KOPT-K1 (cell line): ENCODE results near the gene ENTPD1.
"Not testable (repeated sequence)": the region's sequence is repeated elsewhere in the genome, so short reads cannot be mapped to it uniquely, and the experiment has no call there.

Experiments used
- H3K27ac ChIP-seq: fragments of 200-600 bp; sonication (generic); 2 replicates; pipeline ENCODE4 v1.5.1; 2016; ENCODE audit warnings: antibody characterized with exemption, mild to moderate bottlenecking, low read depth, low read length; ENCODE audit not compliant: poor library complexity, severe bottlenecking
- H3K36me3 ChIP-seq: fragments of 200-600 bp; sonication (generic); 2 replicates; pipeline ENCODE4 v1.5.1; 2017; ENCODE audit warnings: antibody characterized with exemption, mild to moderate bottlenecking, low read length, moderate library complexity; ENCODE audit not compliant: insufficient read depth
- H3K9me3 ChIP-seq: fragments of 200-600 bp; sonication (generic); 2 replicates; pipeline ENCODE4 v1.5.1; 2017; ENCODE audit warnings: antibody characterized with exemption, low read length, mild to moderate bottlenecking; ENCODE audit not compliant: insufficient read depth, poor library complexity, severe bottlenecking

ENTPD1 gene

GRCh38 chr10:95742962-95743535 is 12.9 kb upstream of the ENTPD1 start:
- H3K9me3 ChIP-seq, result no peaks in the 10 kb centered on the region
- no peaks in the 10 kb centered on the region for H3K36me3 ChIP-seq
- H3K27ac ChIP-seq, result no peak overlapping the region

DNA sequence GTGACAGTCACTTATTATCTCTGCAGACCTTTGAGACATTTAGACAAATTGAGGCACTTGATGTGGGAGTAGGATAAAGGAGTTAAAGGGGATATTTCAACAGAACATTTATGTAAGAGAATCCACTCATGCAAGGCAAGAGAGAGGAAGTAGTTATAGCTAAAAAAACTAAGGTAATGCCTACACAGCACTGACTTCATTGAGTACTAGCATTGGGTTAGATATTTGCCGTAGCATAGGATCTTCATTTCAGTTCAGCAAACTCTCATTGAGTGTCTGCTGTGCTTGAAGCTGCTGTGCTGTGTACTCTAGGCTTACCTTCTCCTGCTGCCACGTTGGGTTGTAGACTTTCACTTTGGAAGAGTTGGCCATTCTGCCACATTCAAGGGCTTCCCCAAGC is 10.5 kb upstream of the ENTPD1 start:
- Histone ChIP-seq H3K27ac (no peak overlapping the region), H3K36me3 (no peaks in the 10 kb centered on the region), H3K9me3 (no peaks in the 10 kb centered on the region)

GRCh38 chr10:95748349-95748748 is 7.6 kb upstream of the ENTPD1 start:
- no peaks in the 10 kb centered on the region for H3K9me3 ChIP-seq
- no peaks in the 10 kb centered on the region for H3K36me3 ChIP-seq
- no peak overlapping the region for H3K27ac ChIP-seq

- no peak overlapping the region for H3K27ac ChIP-seq
- no peaks in the 10 kb centered on the region for H3K36me3 ChIP-seq
These were observed 405 bp upstream of the ENTPD1 start for GRCh38 chr10:95755511-95756004.

GRCh38 chr10:95756809-95757684 is 1.1 kb downstream of the ENTPD1 start:
- Histone ChIP-seq H3K27ac (no peak overlapping the region), H3K9me3 (no peaks in the 10 kb centered on the region), H3K36me3 (no peaks in the 10 kb centered on the region)

More at GRCh38 chr10:95755511-95756004, 405 bp upstream of the ENTPD1 start:
- no peaks in the 10 kb centered on the region for H3K9me3 ChIP-seq

GRCh38 chr10:95758351-95759025 is 2.5 kb downstream of the ENTPD1 start:
- Histone ChIP-seq H3K27ac (no peak overlapping the region), H3K9me3 (no peaks in the 10 kb centered on the region), H3K36me3 (no peaks in the 10 kb centered on the region)

GRCh38 chr10:95759233-95759826 is 3.4 kb downstream of the ENTPD1 start:
- Histone ChIP-seq H3K27ac (no peak overlapping the region), H3K9me3 (no peaks in the 10 kb centered on the region), H3K36me3 (no peaks in the 10 kb centered on the region)

- H3K27ac ChIP-seq, result no peak overlapping the region
- no peaks in the 10 kb centered on the region for H3K9me3 ChIP-seq
- H3K36me3 ChIP-seq, result no peaks in the 10 kb centered on the region
These were observed 6.1 kb downstream of the ENTPD1 start for GRCh38 chr10:95761939-95762492.

- no peaks in the 10 kb centered on the region for H3K36me3 ChIP-seq
- H3K27ac ChIP-seq, result no peak overlapping the region
- no peaks in the 10 kb centered on the region for H3K9me3 ChIP-seq
These were observed 12.1 kb downstream of the ENTPD1 start for GRCh38 chr10:95767884-95768556.

DNA sequence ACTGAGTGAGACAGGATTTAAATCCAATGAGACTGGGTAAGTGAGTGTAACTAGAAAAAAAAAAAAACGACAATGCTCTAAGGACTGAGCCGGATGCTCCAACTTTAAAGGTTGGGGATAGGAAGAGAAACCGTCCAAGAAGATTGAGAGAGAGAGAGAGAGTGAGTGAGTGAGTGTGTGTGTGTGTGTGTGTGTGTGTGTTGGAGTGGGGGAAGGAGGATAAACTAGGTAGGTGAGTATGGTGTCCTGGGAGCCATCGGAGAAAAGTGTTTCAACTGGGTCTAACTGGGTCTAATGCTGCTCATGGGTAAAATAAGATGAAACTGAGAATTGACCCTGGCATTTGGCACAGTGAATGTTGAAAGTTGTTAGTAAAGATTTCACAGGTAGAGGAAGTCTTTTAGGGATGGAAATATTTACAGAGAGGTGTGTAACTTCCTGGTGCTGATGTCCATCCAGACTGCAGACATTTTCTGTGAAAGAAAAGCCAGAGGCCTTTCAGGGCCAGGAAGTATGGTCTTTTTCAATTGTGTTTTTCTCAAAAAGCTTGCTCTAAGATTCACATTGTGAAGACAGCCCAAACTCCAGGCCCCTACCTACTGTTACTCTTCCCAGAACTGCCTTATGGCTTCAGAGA is 14.2 kb downstream of the ENTPD1 start:
- Histone ChIP-seq H3K9me3 (no peaks in the 10 kb centered on the region), H3K36me3 (no peaks in the 10 kb centered on the region), H3K27ac (no peak overlapping the region)

- not testable (repeated sequence) for H3K9me3 ChIP-seq, H3K36me3 ChIP-seq, H3K27ac ChIP-seq
These were observed 17.5 kb downstream of the ENTPD1 start for GRCh38 chr10:95773454-95773853.

DNA sequence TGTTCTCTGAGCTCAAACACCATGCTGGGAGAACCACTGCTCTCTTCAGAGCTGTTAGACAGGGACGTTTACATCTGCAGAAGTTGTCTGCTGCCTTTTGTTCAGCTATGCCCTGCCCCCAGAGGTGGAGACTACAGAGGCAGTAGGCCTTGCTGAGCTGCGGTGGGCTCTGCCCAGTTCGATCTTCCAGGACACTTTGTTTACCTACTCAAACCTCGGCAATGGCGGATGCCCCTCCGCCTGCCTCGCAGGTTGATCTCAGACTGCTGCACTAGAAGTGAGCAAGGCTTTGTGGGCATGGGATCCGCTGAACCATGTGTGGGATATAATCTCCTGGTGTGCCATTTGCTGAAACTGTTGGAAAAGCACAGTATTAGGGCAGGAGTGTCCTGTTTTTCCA is 21.7 kb downstream of the ENTPD1 start:
- not testable (repeated sequence) for H3K27ac ChIP-seq, H3K36me3 ChIP-seq, H3K9me3 ChIP-seq

DNA sequence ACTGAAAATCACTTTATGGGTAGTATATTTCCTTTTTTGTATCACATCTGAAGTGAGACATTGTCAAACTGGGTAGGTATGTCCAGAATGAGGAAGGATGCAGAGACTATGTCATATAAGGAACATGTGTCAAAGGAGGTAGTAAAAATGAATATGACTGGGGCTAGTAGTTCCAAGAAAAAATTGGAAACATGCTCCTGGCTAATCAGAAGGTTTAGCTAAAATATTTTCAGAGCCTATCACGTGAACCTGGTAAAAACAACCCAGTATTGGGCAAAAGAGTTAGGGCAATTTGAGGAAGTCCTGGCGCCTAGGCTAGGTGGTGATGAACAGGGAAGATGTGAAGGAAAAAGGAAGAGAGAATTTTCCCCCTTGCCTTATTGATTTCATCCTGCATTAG is 26.4 kb downstream of the ENTPD1 start:
- no peaks in the 10 kb centered on the region for H3K36me3 ChIP-seq
- H3K9me3 ChIP-seq, result no peaks in the 10 kb centered on the region
- H3K27ac ChIP-seq, result no peak overlapping the region

- no peaks in the 10 kb centered on the region for H3K36me3 ChIP-seq
- H3K27ac ChIP-seq, result no peak overlapping the region
- H3K9me3 ChIP-seq, result no peaks in the 10 kb centered on the region
These were observed 27.8 kb downstream of the ENTPD1 start for GRCh38 chr10:95783741-95784140.
